ENCODE results near the gene GRWD1.

DNA sequence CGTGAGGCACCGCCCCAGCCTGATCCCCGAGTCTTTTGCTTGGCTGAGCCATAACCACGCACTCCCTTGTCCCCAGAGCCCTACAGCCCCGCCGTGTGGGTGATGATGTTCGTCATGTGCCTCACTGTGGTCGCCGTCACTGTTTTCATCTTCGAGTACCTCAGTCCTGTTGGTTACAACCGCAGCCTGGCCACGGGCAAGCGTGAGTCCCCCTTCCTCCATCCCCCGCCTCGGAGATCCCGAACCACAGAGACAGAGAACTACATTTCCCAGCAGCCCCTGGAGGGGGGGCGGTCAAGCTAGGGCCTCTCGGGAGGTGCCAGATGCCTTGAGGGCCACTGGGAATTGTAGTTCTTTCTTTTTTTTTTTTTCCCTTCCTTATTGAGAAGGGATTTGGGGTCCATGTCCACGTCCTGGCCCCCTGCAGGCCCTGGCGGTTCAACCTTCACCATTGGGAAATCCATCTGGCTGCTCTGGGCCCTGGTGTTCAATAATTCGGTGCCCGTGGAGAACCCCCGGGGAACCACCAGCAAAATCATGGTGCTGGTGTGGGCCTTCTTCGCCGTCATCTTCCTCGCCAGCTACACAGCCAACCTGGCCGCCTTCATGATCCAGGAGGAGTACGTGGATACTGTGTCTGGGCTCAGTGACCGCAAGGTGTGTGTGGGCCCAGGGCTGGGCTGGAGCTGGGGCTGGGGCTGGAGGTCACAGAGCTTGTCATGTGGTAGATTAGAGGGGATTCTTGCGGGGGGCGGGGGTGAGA, 26.4 kb upstream of the GRWD1 start:
- TF ChIP-seq, protein P1, sequence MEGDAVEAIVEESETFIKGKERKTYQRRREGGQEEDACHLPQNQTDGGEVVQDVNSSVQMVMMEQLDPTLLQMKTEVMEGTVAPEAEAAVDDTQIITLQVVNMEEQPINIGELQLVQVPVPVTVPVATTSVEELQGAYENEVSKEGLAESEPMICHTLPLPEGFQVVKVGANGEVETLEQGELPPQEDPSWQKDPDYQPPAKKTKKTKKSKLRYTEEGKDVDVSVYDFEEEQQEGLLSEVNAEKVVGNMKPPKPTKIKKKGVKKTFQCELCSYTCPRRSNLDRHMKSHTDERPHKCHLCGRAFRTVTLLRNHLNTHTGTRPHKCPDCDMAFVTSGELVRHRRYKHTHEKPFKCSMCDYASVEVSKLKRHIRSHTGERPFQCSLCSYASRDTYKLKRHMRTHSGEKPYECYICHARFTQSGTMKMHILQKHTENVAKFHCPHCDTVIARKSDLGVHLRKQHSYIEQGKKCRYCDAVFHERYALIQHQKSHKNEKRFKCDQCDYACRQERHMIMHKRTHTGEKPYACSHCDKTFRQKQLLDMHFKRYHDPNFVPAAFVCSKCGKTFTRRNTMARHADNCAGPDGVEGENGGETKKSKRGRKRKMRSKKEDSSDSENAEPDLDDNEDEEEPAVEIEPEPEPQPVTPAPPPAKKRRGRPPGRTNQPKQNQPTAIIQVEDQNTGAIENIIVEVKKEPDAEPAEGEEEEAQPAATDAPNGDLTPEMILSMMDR (IDR thresholded peaks at IDR 0.05 in 4 of 5, conservative IDR thresholded peaks at IDR 0.05 in 1 of 5) = no peak
- TF ChIP-seq POLR2A (IDR thresholded peaks at IDR 0.05) = no peak

All from gastrocnemius medialis (tissue), 4 donors.